Measurements from ENCODE around the gene TCHP.

The TCHP gene

GRCh38 chr12:109875572-109876131, 24.4 kb upstream of the TCHP start:
- FAIRE-seq = no peak
- no peak for DNase-seq (ENCODE audit: insufficient read length, low spot score)
- no peak for TF ChIP-seq CTCF (IDR thresholded peaks at IDR 0.05; ENCODE audit: insufficient read depth, missing control alignments)

- no peak for FAIRE-seq
- no peak for DNase-seq (ENCODE audit: insufficient read length, low spot score)
- no peak for TF ChIP-seq CTCF (IDR thresholded peaks at IDR 0.05; ENCODE audit: insufficient read depth, missing control alignments)
Observed at GRCh38 chr12:109876406-109876805, 23.7 kb upstream of the TCHP start.

- FAIRE-seq (no peak), DNase-seq (ENCODE audit: insufficient read length, low spot score) (no peak)
- no peak for TF ChIP-seq CTCF (IDR thresholded peaks at IDR 0.05; ENCODE audit: insufficient read depth, missing control alignments)
Observed at GRCh38 chr12:109877504-109878246, 22.4 kb upstream of the TCHP start.

- FAIRE-seq (no peak), DNase-seq (ENCODE audit: insufficient read length, low spot score) (no peak)
- TF ChIP-seq CTCF (IDR thresholded peaks at IDR 0.05; ENCODE audit: insufficient read depth, missing control alignments) = no peak
Observed at GRCh38 chr12:109878247-109878625, 21.8 kb upstream of the TCHP start.

- FAIRE-seq (no peak), DNase-seq (ENCODE audit: insufficient read length, low spot score) (no peak)
- TF ChIP-seq CTCF (IDR thresholded peaks at IDR 0.05; ENCODE audit: insufficient read depth, missing control alignments) = no peak
Observed at GRCh38 chr12:109878749-109879148, 21.3 kb upstream of the TCHP start.

- TF ChIP-seq CTCF (IDR thresholded peaks at IDR 0.05; ENCODE audit: insufficient read depth, missing control alignments) = no peak
- no peak for DNase-seq (ENCODE audit: insufficient read length, low spot score)
- no peak for FAIRE-seq
Observed at GRCh38 chr12:109879351-109880042, 20.6 kb upstream of the TCHP start.
